Measurements from ENCODE around the gene TSSK1B. TPM values are rescaled to one million over a fixed set of nuclear protein-coding genes. Genes with fewer than 3 reads are reported as not detected.

The TSSK1B gene
- total and polyA plus RNA-seq, 2 experiments from 2014 or later = 0.52 TPM; not detected in 1

DNA sequence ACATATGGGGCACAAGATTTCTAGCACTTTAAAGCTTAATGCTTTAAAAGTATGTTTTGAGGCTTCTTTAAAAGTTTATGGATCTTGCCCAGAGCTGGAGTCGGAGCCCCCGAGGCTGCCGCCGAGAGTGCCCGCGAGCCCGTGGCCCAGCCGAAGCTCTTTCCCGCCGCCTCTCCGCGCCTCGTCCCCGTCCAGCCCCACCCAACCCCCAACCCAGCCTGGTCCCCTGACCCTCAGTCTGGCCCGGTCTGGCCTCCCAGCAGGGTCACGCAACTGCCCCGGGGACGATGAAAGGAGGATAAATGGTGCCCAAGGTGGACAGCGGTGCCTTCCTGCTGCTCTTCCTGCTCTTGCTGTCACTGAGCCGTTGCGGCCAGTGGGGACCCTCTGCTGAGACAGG is 1.7 kb downstream of the TSSK1B start:
- H3K36me3 ChIP-seq (ENCODE audit: insufficient read depth) = no peaks in the 10 kb centered on the region
- no peaks in the 10 kb centered on the region for H3K4me1 ChIP-seq (ENCODE audit: insufficient read depth)
- TF ChIP-seq ZNF462 (CRISPR knock-in tag; IDR thresholded peaks at IDR 0.05) (no peak), ZNF114 (CRISPR knock-in tag; IDR thresholded peaks at IDR 0.05) (no peak), CREB1 (CRISPR knock-in tag; IDR thresholded peaks at IDR 0.05; ENCODE audit: low read depth) (no peak), STAT1 (IDR thresholded peaks at IDR 0.05; ENCODE audit: unreplicated experiment) (no peak), JUNB (IDR thresholded peaks at IDR 0.05; ENCODE audit: unreplicated experiment) (no peak), NANOG (IDR thresholded peaks at IDR 0.05; ENCODE audit: borderline replicate concordance) (no peak), ZNF331 (CRISPR knock-in tag; IDR thresholded peaks at IDR 0.05; ENCODE audit: low read depth) (no peak), CTCF (conservative IDR thresholded peaks at IDR 0.05; ENCODE audit: low read depth in 2 of 2) (no peak)
- TF ChIP-seq, protein P1, sequence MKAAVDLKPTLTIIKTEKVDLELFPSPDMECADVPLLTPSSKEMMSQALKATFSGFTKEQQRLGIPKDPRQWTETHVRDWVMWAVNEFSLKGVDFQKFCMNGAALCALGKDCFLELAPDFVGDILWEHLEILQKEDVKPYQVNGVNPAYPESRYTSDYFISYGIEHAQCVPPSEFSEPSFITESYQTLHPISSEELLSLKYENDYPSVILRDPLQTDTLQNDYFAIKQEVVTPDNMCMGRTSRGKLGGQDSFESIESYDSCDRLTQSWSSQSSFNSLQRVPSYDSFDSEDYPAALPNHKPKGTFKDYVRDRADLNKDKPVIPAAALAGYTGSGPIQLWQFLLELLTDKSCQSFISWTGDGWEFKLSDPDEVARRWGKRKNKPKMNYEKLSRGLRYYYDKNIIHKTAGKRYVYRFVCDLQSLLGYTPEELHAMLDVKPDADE (IDR thresholded peaks at IDR 0.05) = no peak
- TF ChIP-seq, protein P2, sequence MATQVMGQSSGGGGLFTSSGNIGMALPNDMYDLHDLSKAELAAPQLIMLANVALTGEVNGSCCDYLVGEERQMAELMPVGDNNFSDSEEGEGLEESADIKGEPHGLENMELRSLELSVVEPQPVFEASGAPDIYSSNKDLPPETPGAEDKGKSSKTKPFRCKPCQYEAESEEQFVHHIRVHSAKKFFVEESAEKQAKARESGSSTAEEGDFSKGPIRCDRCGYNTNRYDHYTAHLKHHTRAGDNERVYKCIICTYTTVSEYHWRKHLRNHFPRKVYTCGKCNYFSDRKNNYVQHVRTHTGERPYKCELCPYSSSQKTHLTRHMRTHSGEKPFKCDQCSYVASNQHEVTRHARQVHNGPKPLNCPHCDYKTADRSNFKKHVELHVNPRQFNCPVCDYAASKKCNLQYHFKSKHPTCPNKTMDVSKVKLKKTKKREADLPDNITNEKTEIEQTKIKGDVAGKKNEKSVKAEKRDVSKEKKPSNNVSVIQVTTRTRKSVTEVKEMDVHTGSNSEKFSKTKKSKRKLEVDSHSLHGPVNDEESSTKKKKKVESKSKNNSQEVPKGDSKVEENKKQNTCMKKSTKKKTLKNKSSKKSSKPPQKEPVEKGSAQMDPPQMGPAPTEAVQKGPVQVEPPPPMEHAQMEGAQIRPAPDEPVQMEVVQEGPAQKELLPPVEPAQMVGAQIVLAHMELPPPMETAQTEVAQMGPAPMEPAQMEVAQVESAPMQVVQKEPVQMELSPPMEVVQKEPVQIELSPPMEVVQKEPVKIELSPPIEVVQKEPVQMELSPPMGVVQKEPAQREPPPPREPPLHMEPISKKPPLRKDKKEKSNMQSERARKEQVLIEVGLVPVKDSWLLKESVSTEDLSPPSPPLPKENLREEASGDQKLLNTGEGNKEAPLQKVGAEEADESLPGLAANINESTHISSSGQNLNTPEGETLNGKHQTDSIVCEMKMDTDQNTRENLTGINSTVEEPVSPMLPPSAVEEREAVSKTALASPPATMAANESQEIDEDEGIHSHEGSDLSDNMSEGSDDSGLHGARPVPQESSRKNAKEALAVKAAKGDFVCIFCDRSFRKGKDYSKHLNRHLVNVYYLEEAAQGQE (IDR thresholded peaks at IDR 0.05; ENCODE audit: unreplicated experiment) = no peak
- no peaks in the 10 kb centered on the region for H3K79me2 ChIP-seq (replicated peaks; ENCODE audit: insufficient read depth)
- H3K9me2 ChIP-seq (ENCODE audit: insufficient read depth) = peaks cover 10% of the 10 kb centered on the region; the same call in 1 of the 2 replicates
- DNase-seq (ENCODE audit: low spot score) = no peak
- H4K20me1 ChIP-seq (replicated peaks; ENCODE audit: insufficient read depth) = no peaks in the 10 kb centered on the region
- H3K4me2 ChIP-seq = no peak overlapping the region
- H3K36me3 Mint-ChIP-seq (ENCODE audit: low read depth) = peaks cover 3% of the 10 kb centered on the region; the same call in 2 of the 3 replicates
- no peak overlapping the region for H3K4me3 ChIP-seq
- no peak for ATAC-seq
- no peak overlapping the region for H3K4me3 Mint-ChIP-seq
- H3K27me3 ChIP-seq (ENCODE audit: insufficient read depth) = no peaks in the 10 kb centered on the region
- H3K27ac ChIP-seq (ENCODE audit: low read depth) = no peak overlapping the region
- peaks cover 7% of the 10 kb centered on the region for H3K27me3 Mint-ChIP-seq (ENCODE audit: insufficient read depth, low read depth, poor library complexity)
- H3K27ac Mint-ChIP-seq = no peak overlapping the region
- no peak overlapping the region for H2AFZ ChIP-seq
- no peaks in the 10 kb centered on the region for H3K4me1 Mint-ChIP-seq
- H3K9me3 Mint-ChIP-seq = no peaks in the 10 kb centered on the region
- H3F3A ChIP-seq (replicated peaks; ENCODE audit: low read depth) = no peaks in the 10 kb centered on the region

Measured in GM23338 (cell line).